HEK293T (cell line): ENCODE results near the gene COMMD1.
A peak's percentile ranks its signal among the peaks of the same experiment; 100 is the strongest.
"Not testable (repeated sequence)": the region's sequence is repeated elsewhere in the genome, so short reads cannot be mapped to it uniquely, and the experiment has no call there.

Experiments used
- CTCF ChIA-PET: fragments of 350-600 bp; formaldehyde crosslinking; extraction: SDS; loops from one replicate; lab custom pipeline; 2021; ENCODE audit warnings: antibody characterized with exemption, inconsistent platforms; lab: Yijun Ruan, JAX
- POLR2A ChIA-PET: fragments of 350-600 bp; formaldehyde crosslinking; extraction: SDS; loops from one replicate; lab custom pipeline; 2020; ENCODE audit warnings: antibody characterized with exemption, inconsistent platforms; lab: Yijun Ruan, JAX
- DNase-seq: peaks from one replicate; pipeline ENCODE4 v3.0.0; 2012; ENCODE audit warnings: mixed read lengths; ENCODE audit errors: extremely low spot score
- ARNT ChIP-seq: fragments of 450-650 bp; IDR thresholded peaks from 2 replicates; pipeline ENCODE4 v1.6.1; 2017; ENCODE audit warnings: mild to moderate bottlenecking
- BHLHE40 ChIP-seq: fragments of 450-650 bp; IDR thresholded peaks from 2 replicates; pipeline ENCODE4 v1.6.1; 2016; ENCODE audit warnings: mild to moderate bottlenecking, moderate library complexity, borderline replicate concordance
- CTBP1 ChIP-seq: fragments of 450-650 bp; IDR thresholded peaks from 2 replicates; pipeline ENCODE4 v1.6.1; 2016; ENCODE audit warnings: borderline replicate concordance
- ELF4 ChIP-seq: fragments of 450-650 bp; IDR thresholded peaks from 2 replicates; pipeline ENCODE4 v1.6.1; 2017; ENCODE audit warnings: antibody characterized with exemption
- FOXA1 ChIP-seq: fragments of 450-650 bp; IDR thresholded peaks from 2 replicates; pipeline ENCODE4 v1.6.1; 2016; ENCODE audit warnings: mild to moderate bottlenecking
- FOXK2 ChIP-seq: fragments of 450-650 bp; IDR thresholded peaks from 2 replicates; pipeline ENCODE4 v1.6.1; 2016; ENCODE audit warnings: mild to moderate bottlenecking
- FOXM1 ChIP-seq: fragments of 450-650 bp; IDR thresholded peaks from 2 replicates; pipeline ENCODE4 v1.6.1; 2017; ENCODE audit warnings: mild to moderate bottlenecking, borderline replicate concordance
- HDGF ChIP-seq: fragments of 450-650 bp; IDR thresholded peaks from 2 replicates; pipeline ENCODE4 v1.6.1; 2017; ENCODE audit warnings: antibody characterized with exemption, borderline replicate concordance
- L3MBTL2 ChIP-seq: fragments of 450-650 bp; conservative IDR thresholded peaks from 2 replicates; pipeline ENCODE4 v1.6.1; 2016; ENCODE audit warnings: mild to moderate bottlenecking
- LEF1 ChIP-seq: fragments of 450-650 bp; IDR thresholded peaks from 2 replicates; pipeline ENCODE4 v1.6.1; 2017; ENCODE audit warnings: mild to moderate bottlenecking, borderline replicate concordance
- NFRKB ChIP-seq: fragments of 450-650 bp; IDR thresholded peaks from 2 replicates; pipeline ENCODE4 v1.6.1; 2016; ENCODE audit warnings: mild to moderate bottlenecking, moderate library complexity
- SP1 ChIP-seq: fragments of 450-650 bp; IDR thresholded peaks from 2 replicates; pipeline ENCODE4 v1.6.1; 2017
- SUZ12 ChIP-seq: fragments of 450-650 bp; IDR thresholded peaks from 2 replicates; pipeline ENCODE4 v1.6.1; 2016; ENCODE audit warnings: mild to moderate bottlenecking
- TARDBP ChIP-seq: fragments of 450-650 bp; IDR thresholded peaks from 2 replicates; pipeline ENCODE4 v1.6.1; 2016
- ZNF384 ChIP-seq: fragments of 450-650 bp; IDR thresholded peaks from 2 replicates; pipeline ENCODE4 v1.6.1; 2016
- TF ChIP-seq, protein P1 (sequence below): fragments of 450-650 bp; IDR thresholded peaks from 2 replicates; pipeline ENCODE4 v1.6.1; 2016

Gene COMMD1

DNA sequence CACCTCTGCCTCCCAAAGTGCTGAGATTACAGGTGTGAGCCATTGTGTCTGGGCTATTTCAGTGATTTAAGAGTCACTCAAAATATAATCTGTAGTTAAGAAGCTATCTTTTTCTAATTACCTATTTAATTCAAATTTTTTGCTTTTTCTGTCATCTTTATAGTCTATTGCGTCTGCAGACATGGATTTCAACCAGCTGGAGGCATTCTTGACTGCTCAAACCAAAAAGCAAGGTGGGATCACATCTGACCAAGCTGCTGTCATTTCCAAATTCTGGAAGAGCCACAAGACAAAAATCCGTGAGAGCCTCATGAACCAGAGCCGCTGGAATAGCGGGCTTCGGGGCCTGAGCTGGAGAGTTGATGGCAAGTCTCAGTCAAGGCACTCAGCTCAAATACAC lies 95.1 kb downstream of the COMMD1 start:
- POLR2A ChIA-PET, result no interaction called here
- DNase-seq, result no peak
- TF ChIP-seq LEF1, result no peak
- TF ChIP-seq CTBP1, result no peak
- TF ChIP-seq ZNF384, result no peak
- TF ChIP-seq ELF4, result no peak
- TF ChIP-seq HDGF, result no peak
- TF ChIP-seq FOXK2, result no peak
- TF ChIP-seq, protein P1, sequence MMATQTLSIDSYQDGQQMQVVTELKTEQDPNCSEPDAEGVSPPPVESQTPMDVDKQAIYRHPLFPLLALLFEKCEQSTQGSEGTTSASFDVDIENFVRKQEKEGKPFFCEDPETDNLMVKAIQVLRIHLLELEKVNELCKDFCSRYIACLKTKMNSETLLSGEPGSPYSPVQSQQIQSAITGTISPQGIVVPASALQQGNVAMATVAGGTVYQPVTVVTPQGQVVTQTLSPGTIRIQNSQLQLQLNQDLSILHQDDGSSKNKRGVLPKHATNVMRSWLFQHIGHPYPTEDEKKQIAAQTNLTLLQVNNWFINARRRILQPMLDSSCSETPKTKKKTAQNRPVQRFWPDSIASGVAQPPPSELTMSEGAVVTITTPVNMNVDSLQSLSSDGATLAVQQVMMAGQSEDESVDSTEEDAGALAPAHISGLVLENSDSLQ, result no peak
- no peak for TF ChIP-seq TARDBP
- no peak for TF ChIP-seq ARNT
- no peak for TF ChIP-seq FOXA1
- CTCF ChIA-PET, result no interaction called here

DNA sequence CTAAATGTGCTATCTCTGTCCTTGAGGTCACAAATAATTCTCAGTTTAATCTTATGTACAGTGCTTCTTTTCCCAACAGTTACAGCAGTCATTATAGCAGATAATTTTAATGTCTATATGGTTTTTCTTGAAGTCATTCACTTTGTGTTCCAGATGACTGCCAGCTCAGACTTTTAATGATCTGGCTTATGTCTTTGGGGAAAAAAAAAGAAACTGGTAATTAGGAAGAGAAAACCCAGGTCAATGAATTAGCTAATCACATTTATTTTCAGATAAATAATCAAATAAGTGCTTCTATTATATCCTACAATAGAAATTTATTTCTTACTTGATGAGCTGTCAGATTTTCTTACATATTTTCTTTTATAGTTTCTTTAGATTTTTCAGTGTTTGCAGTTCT lies 96.0 kb downstream of the COMMD1 start:
- POLR2A ChIA-PET, result interaction anchor here (0.7 kb wide), 1 partner anchor 1483 kb away, joined by 3 read pairs; no protein-coding TSS in a partner anchor
- CTCF ChIA-PET, result no interaction called here
- no peak for TF ChIP-seq LEF1
- no peak for TF ChIP-seq SP1
- TF ChIP-seq FOXK2, result no peak
- no peak for TF ChIP-seq ARNT
- no peak for TF ChIP-seq CTBP1
- no peak for DNase-seq

DNA sequence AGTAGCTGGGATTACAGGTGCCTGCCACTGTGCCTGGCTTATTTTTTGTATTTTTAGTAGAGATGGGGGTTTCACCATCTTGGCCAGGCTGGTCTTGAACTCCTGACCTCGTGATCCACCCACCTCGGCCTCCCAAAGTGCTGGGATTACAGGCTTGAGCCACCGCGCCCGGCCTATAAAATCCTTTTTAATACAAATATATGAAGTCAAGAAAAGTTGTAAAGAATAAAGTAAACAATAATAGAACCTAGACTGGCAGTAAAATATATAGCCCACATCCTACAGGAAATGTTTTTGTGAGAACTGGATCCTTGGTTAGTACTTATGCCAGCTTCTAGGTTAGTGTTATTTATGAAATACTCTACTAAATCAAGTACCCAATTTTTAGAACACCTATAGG lies 99.0 kb downstream of the COMMD1 start:
- DNase-seq, CTCF ChIA-PET, POLR2A ChIA-PET: not testable (repeated sequence)

DNA sequence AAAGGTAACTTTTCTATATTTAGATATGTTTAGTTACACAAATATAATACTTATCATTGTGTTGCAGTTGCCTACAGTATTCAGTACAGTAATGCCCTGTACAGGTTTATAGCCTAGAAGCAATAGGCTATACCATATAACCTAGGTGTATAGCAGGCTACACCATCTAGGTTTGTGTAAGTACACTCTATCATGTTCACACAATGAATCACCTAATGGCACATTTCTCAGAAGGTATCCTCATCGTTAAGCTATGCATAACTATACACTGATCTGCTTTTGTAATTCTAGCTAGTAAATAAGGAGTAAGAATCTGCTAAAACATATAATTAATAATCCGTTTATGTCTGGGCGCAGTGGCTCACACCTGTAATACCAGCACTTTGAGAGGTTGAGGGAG lies 102.1 kb downstream of the COMMD1 start:
- no peak for TF ChIP-seq ELF4
- no peak for DNase-seq
- ChIA-PET POLR2A (no interaction called here), CTCF (no interaction called here)

DNA sequence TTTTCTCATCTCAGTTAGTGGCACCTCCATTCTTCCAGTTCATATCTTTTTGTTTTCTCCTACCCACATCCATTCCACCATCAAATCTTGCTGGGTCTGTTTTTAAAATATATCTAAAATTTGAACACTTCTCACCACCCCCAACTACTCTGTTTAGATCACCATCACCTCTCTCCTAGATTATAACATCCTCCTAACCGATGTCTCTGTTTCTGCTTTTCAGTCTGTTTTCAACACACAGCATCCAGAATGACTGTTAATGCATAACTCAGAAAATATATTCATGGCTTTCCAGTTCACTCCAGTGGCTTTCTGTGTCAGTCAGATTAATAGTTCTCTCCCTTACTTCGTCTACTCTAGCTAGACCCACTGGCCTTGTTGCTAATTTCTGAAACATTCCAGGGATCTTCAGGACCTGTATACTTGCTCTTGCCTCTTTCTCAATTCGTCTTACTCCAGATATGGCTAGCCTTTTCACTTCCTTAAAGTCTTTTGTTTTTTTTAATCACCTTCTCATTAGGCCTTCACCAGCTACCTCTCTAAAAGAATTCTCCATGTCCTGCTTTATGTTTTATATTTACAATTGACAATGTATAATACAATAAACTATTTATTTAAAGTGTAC lies 105.3 kb downstream of the COMMD1 start:
- no peak for TF ChIP-seq ELF4
- TF ChIP-seq NFRKB, result no peak
- TF ChIP-seq HDGF, result no peak
- no peak for TF ChIP-seq ARNT
- TF ChIP-seq TARDBP, result no peak
- TF ChIP-seq LEF1, result no peak
- no peak for TF ChIP-seq ZNF384
- TF ChIP-seq SUZ12, result no peak
- TF ChIP-seq FOXM1, result no peak
- no peak for TF ChIP-seq L3MBTL2
- no peak for TF ChIP-seq FOXK2
- TF ChIP-seq SP1, result no peak
- no peak for TF ChIP-seq CTBP1
- TF ChIP-seq, protein P1, result no peak
- TF ChIP-seq BHLHE40, result no peak
- no peak for TF ChIP-seq FOXA1
- CTCF ChIA-PET, result no interaction called here
- POLR2A ChIA-PET, result no interaction called here
- DNase-seq, result no peak

DNA sequence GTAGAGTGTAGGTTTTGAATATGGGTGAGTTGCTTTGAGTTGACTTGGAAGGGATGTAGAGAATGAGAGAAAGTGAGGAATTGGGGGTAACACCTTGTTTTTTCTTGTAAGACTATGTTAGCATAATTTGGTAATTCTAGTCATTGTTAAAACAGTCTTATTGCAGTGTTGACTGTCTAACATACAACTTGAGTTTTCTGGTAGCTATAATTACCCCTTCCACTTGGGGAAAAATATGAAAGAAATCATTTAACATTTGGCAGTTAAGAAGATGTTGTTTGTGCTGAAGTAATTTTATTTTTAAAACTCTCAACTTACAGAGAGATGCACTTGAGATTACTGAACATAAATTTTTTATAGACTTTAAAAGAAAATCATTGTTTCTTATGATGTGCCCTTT lies 108.2 kb downstream of the COMMD1 start:
- no peak for DNase-seq
- POLR2A ChIA-PET, result no interaction called here
- TF ChIP-seq LEF1, result no peak
- TF ChIP-seq, protein P1, result no peak
- no peak for TF ChIP-seq SP1
- no peak for TF ChIP-seq NFRKB
- TF ChIP-seq FOXM1, result no peak
- TF ChIP-seq FOXK2, result no peak
- TF ChIP-seq HDGF, result no peak
- TF ChIP-seq SUZ12, result no peak
- no peak for TF ChIP-seq ELF4
- no peak for TF ChIP-seq BHLHE40
- TF ChIP-seq TARDBP, result no peak
- CTCF ChIA-PET, result no interaction called here

DNA sequence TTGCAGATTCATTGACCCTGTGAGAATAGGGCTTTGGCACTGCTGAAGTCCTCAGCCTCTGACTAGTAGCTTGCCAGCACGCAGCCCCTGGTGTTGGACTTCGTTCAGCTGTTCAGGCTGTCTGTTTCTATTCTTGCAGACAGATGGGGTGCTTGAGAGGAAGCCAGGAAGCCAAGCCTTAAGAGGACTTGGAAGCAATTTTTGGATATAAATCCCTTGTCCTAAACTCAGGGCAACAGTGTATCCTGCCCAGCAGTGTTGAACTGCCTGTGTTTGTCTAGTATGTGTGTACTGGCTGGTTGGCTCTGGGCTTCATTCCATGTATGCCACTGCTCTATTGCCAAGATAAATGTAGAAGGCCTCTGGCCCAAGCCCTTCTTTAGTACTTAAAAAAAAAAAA lies 108.6 kb downstream of the COMMD1 start:
- CTCF ChIA-PET, result no interaction called here
- peak; percentile 16 for DNase-seq
- POLR2A ChIA-PET, result no interaction called here

More for the DNA sequence above, 108.6 kb downstream of the COMMD1 start:
- TF ChIP-seq BHLHE40 (no peak), FOXM1 (no peak), SUZ12 (no peak)
